Tibial nerve (tissue), 4 donors: ENCODE results near the gene TMEM192.

Experiments
- CTCF ChIP-seq, 5 experiments: fragments of 200-600 bp in 3 of 5; fragments of 450-650 bp in 2 of 5; sonication (generic) in 3 of 5; IDR thresholded peaks; one replicate each; pipeline ENCODE4 v1.5.1; 2016 to 2019; ENCODE audit warnings: antibody characterized with exemption in 5 of 5, mild to moderate bottlenecking in 3 of 5, moderate library complexity in 2 of 5
- EP300 ChIP-seq, 2 donors: sonication (generic); formaldehyde crosslinking; IDR thresholded peaks; one replicate each; pipeline ENCODE4 v1.6.1; 2017; ENCODE audit warnings: antibody characterized with exemption in 2 of 2, mild to moderate bottlenecking in 1 of 2
- POLR2A ChIP-seq, 2 donors: fragments of 450-650 bp; IDR thresholded peaks; one replicate each; pipeline ENCODE4 v1.6.1; 2017; ENCODE audit warnings: antibody characterized with exemption in 2 of 2, mild to moderate bottlenecking in 2 of 2, moderate library complexity in 2 of 2

- TF ChIP-seq CTCF (IDR thresholded peaks at IDR 0.05) (no peak), POLR2A (IDR thresholded peaks at IDR 0.05) (no peak), EP300 (IDR thresholded peaks at IDR 0.05) (no peak)
Observed at GRCh38 chr4:165115301-165115700, 2.6 kb upstream of the TMEM192 start.
